A673 (cell line): ENCODE measurements around the gene RNF113B.

Experiments used
- CTCF ChIP-seq: fragments of 300-800, 200-600 bp; sonication (generic); conservative IDR thresholded peaks from 2 replicates; pipeline ENCODE4 v1.5.1; 2017; ENCODE audit warnings: low read depth, mild to moderate bottlenecking, antibody characterized with exemption, low read length, moderate library complexity, mixed read lengths
- EZH2 ChIP-seq: fragments of 200-600 bp; sonication (generic); IDR thresholded peaks from 2 replicates; pipeline ENCODE4 v1.6.1; 2017; ENCODE audit warnings: borderline replicate concordance, low read depth, mild to moderate bottlenecking, mixed read lengths, antibody characterized with exemption, low read length; ENCODE audit not compliant: poor library complexity, severe bottlenecking

DNA sequence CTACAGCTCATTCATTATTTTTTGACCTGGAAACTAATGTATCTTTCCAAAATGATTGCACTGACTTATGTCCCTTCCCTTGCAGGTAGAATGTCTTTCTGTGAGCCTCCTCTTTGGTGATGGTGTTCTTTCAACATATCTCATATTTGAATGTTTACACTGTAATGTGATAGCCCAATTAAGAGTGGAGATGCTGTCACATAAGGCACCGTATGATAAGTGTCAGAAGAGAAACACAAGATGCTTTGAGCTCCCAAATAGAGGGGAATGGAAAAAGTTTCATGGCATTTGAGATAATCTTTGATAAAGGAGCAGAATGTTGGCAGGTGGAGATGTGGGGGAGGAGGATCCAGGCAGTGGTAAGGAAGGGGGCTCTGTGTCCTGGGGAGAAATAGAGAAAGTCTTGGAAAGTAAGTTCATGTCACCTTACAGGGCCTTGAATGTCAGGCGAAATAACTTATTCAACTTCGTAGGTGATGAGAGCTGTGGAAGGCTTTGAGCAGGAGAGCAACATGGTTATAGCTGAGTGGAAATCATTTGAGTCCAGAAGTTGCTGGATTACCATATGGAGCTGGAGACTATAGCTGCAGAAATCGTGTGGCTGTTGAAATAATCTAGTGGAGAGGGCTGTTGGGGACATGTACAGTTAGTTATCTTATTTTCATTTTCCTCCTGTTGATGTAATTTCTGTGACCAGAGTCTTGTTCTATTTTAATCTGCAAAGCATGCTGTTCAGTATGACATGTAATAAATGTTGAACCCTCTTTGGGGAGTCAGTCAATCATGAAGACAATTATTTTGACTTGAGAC lies 10.3 kb upstream of the RNF113B start:
- TF ChIP-seq CTCF (no peak), EZH2 (no peak)
